H4 (cell line): ENCODE data around the gene FAM83F. TPM values are rescaled to one million over a fixed set of nuclear protein-coding genes. Genes with fewer than 3 reads are reported as not detected.

Source experiments
- DNase-seq: peaks from one replicate; pipeline ENCODE4 v3.0.0-alpha.2; 2015; ENCODE audit warnings: low spot score
- total RNA-seq: library from RNA; depleted of rRNA; stranded (reverse); fragments of >200 nt; shearing (Covaris generic); gene quantifications from 2 replicates; pipeline ENCODE4 v1.2.3, GENCODE V29; 2014

FAM83F gene
- total RNA-seq, 1 experiment from 2014 or later, result not detected

DNA sequence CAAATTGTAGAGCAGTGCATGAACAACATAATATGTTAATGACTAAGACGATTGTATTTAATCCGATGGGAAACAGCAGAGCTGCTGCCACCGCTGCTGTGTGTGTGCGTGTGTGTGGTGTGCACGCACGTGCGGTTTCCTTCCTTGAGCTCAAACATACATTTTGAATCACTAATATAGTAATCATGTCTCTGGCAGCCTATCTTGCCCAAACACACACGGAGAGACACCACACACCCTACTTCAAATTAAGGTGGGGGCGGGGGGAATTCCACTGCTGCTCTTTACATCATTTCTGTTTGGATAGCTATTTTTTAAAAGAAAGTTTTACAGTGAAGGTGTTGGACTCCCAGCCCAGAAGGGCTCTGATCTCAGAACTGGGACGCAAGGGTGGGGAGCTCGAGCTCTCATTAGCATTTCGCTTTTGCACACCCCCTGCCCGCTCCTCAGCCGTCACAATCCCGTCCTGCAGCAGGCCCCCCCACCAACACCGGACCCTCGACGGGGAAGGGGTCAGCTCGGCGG lies 651 bp upstream of the FAM83F start:
- no peak for DNase-seq

GRCh38 chr22:39995393-39996252 lies 869 bp downstream of the FAM83F start:
- DNase-seq, result no peak

GRCh38 chr22:39996732-39997131 lies 2.0 kb downstream of the FAM83F start:
- DNase-seq, result no peak

- DNase-seq, result no peak
Measured at GRCh38 chr22:39997421-39997820, 2.7 kb downstream of the FAM83F start.

DNA sequence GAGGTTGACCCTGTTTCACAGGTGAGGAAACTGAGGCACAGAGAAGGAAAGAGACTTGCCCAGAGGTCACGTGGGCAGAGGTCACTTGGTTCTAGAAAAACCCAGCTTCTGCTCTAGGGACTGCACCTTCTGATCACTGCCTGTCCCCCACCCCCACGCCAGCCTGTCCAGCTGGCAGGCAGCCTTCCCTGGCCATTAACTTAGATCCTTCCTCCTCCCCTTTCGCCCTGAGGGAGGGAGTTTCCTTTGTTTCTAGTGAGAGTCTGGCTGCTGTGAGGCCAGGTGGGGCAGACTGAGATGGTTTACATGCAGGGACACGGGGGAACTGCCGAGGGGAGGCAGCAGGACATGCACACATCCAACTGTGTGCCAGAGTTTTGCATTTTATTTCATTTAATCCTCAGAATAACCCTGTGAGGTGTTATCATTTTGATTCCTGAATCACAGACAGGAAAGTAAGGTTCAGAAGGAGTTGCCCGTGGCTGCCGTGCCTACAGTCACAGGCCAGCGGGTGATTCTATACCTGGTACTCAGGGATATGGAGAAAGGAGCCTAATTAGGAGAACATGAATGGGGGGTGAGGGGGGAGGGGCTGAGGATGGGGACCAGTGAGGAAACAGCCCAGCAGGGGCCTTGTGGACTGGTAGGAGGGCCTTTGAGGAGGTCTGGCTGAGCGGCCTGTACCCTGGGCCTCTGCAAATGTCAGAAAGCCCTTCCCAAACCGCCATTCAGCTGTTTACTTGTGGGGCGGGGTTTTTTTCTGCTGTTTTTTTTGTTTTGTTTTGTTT lies 3.4 kb downstream of the FAM83F start:
- DNase-seq, result peak; percentile 85

DNA sequence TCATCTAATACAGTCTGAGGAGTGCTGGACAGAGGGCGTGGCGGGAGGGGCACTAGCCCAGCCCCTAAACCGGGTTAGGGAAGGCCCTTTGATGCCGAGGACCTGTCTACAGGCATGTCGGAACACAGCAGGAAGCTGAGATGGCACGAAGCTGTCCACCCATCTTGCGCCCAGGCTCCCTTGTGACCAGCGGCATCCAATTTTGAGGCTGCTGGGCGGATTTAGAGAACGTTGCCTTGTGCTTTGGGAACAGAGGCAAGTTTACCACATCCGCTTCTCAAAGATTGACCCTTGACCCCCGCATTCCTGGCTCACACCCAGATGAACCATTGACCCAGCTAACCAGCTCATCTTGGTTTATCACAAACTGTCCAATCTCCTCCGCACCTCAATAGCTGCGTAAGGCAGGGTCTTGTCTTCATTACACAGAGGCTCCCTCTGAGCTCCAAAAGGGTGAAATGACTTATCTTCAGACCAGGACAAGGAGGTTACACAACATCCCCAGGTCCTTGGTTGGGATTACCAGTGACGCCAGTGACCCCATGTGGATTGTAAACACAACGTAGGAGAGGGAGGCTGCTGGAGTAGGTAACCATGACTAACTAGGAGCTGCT lies 4.5 kb downstream of the FAM83F start:
- DNase-seq, result peak; percentile 84

- DNase-seq, result no peak
Measured at GRCh38 chr22:40000171-40000570, 5.4 kb downstream of the FAM83F start.

- no peak for DNase-seq
Measured at GRCh38 chr22:40001106-40001505, 6.4 kb downstream of the FAM83F start.

GRCh38 chr22:40001800-40002577 lies 7.2 kb downstream of the FAM83F start:
- DNase-seq, result no peak

DNA sequence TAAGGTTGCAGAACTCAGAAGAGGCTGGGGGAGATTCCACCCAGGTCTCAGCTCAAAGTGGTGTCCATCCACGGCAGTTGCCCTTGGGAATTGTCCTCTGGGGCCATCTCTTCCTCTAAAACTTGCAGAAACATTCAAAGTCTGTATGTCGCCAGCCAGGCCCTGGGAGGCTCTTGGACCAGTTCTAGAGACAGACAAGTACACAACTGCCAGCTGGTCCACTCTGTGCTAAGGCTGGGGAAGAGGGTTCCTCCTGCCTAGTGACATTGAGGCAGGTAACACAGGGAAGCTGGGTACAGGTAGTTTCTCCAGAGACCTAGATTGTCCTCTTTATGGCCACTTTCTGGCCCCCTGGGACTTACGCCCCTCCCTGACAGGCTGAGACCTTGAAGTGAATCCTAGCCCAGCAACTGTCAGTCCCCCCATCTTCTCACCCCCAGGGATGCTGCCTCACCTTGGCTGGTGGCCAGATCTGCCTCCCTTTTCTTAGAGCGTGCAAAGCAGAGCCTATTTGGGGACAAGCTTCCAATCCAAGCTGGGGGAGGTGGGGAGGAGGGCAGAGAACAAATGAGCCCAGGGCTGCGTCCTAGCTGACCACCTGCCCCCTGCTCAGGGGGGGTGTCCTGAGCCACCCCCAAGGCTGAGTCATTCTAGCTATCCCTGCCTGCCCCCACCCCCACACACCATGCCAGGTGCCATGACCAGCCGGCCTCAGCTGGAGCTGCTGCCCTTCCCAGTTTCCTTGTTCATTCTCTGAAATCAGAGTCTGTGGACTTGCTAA lies 8.4 kb downstream of the FAM83F start:
- no peak for DNase-seq

DNA sequence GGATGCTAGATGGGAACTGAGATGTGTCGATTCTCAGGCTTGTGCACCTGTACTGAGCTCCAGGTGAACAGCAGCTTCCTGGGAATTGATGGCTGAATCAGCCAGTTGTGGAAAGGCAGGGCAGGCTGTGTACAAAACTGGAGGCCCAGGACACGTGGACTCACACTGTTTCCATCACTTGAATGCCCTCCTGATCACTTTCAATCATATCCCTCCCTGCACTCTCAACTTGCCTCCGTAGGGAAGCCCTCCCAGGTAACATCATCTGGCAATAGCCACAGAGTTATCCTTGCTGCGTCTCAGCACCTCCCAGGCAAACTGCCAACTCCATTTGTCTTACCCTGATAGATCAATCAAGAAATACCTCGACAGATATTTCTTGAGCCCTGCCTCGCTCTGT lies 10.1 kb downstream of the FAM83F start:
- DNase-seq, result no peak

DNA sequence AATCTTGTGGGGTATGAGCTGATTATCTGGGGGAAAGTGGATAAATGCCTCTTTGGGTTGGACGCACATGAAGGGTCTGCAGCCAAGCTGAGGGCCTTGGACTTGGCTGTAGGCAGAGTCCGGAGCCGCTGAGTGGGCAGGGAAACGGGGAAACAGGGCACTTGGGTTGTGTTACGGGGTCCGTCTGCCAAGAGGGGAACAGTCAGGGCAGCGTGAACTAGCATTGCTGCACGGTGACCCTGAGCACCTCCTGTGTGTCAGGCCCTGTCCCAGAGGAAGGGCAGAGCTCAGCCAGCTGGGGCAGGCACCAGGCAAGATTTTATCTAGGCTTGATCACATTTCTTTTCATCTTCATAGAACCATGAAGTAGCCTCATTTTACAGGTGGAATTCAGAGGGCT lies 11.9 kb downstream of the FAM83F start:
- DNase-seq, result no peak

DNA sequence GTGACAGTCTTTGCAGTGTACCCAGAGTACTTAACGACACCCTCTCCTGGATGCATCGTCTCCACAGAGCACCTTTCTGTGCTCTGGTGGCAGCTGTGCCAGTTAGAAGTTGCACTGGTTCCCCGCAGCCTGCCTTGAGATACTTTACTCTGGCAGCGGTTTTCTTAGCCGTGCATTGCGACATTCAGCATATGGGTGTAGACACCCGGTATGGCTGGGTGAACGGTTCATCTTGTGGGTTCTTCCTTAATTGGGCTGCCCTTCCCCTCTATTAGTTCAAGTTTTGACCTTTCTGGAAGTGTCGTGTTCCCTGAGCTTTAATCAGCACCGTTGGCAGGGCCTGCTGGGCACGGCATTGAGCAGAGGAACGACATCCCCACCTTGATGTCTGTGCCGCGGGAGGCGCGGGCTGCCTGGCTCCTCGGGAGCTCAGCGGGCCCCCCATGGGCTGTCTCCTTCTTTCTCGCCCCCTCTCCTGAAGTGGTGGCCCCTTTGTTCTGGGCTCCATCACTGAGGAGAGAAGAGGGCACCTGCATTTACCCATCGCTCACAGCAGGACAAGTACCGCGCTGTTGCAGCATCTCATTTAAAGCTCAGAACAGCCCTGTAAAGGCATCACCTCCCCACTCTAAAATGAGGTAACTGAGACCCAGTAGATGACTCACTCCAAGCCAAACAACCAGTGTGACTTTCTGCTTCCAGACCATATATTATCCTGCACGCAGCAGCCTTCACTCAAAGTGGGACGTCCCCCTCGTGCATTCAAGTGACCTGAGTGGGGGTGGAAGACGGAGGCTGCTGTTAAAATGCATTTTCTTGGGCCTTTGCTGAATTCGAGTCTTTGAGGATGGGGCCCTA lies 13.3 kb downstream of the FAM83F start:
- DNase-seq, result no peak

DNA sequence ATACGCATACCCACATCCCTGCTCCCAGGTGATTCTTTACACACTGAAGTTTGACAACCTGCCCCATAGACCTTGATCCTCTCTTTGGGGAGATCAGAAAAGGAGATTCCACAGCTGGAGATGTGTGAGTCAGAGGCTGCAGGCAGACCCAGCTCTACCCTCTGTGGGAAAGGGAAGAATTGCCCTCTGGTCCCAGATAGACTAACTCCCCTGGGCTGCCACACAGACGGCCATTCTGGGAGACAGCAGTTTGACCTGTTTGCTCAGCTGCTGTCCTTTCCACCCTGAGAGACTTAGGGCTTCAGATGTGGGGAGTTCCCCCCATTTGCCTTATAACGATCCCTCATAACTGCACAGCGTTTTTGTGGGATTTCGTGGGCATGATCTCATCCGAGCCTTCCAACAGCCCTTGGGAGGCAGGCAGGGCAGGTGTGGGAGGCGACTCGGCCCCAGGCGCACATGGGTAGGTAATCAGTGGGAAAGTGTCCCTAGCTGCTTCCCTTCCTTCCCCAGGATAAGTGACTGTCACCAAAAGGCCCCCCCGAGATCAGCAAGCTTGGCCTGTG lies 14.1 kb downstream of the FAM83F start:
- DNase-seq, result no peak

DNA sequence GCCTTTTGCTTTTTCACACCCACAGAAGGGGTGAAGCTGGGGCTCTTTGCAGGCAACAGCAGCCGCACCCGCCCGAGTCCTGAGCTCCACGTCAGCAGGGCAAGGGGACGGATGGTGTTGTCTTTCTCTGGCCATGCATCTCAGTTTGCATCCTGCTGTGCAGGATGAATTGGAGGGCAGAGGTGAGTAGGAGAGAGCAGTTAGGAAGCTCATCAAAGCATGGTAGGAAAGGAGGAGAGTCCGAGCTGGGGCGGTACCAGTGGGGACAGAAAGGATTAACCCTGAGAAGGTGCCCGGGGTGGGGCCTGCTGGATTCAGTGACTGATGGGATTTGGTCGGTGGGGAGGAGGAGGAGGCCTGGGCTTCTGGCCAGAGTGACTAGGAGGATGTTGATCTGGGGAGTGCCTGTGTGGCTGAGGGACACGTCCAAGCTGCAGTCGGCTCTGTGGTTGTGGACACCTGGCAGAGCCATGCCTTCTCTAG lies 14.6 kb downstream of the FAM83F start:
- DNase-seq, result no peak

DNA sequence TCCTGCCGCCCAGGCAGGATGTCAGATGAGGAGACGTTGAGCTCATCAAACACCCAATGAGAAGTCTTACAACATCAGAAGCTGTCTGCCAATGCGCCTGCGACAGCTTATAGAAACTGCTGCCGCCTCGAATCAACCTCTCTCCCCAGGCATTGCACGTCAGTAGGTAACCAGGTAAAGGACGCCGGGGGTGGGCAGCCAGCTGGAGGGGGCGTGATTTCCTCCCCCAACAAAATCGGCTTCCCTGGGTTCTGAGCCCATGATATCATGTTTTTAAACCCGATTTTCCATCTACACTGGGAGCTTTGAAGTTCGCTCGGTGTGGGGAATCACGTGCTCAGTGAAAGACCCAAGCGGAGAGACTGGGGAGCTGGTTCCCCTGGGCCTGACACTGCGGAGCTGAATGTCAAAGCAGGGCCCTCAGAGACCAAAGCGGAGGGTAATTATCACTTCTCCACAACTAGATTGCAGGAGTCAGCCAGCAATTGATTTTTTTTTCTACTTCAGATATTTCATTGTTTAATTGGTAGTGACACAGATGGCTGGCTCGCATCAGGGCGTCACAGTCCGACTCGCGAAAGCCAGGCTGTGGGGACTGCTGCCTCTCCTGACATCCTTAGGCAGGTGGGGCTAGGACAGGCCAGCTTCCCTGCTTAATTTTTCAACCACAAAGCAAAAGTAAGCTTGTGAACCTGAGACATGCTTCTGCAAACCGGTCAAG lies 15.4 kb downstream of the FAM83F start:
- DNase-seq, result no peak

DNA sequence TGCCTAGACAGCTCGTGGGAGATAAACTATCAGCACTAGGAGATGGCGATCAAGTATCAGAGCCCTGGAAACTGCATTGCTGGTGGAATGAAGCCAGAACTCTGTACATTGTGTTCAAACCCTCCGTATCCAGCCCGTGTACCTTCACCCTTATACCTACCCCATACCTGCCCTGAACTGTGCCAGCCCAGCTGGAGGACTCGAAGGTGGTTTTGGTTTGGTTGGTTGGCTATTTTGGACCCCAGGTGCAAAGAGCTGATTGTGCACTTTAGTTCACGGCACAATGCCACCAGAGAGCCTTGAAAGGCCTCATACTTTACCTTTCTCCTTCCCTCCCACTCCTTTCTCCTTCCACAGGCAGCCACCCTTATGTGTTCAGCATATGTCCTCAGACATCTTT lies 16.0 kb downstream of the FAM83F start:
- no peak for DNase-seq

DNA sequence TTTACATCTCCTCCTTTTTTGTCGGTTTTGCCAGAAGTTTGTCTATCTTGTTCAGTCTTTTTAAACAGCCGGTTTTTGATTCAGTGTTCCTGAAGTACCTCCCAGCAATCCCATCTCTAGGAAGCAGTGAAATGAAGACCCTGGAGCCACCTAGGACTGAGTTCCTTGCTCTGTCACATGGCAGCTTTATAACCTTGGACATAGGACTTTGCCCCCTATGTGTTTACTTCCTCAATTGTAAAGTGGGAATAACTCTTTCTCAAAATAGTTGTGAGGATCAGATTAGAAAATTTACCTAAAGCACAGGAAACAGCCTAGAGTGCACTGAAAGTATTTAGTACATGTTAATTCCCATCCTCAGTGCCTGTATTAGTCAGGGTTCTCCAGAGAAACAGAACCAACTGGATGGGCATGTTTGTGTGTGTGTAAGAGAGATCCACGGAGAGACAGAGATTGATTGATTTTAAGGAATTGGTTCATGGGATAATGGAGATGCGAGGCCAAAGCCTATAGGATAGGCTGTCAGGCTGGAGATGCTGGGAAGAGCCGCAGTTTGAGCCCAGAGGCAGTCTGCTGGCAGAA lies 20.0 kb downstream of the FAM83F start:
- no peak for DNase-seq
